Epidermal melanocyte (primary cell): ENCODE data around the gene SYCE3.
"Not testable (repeated sequence)": the region's sequence is repeated elsewhere in the genome, so short reads cannot be mapped to it uniquely, and the experiment has no call there.

ENCODE experiments used
- DNase-seq: peaks from one replicate; pipeline ENCODE4 v3.0.0; 2011; ENCODE audit warnings: low spot score; ENCODE audit not compliant: insufficient read length

SYCE3 gene

GRCh38 chr22:50522806-50523438 lies 39.8 kb downstream of the SYCE3 start:
- DNase-seq = no peak

GRCh38 chr22:50522208-50522805 lies 40.4 kb downstream of the SYCE3 start:
- DNase-seq = no peak

- DNase-seq = no peak
These were observed 41.0 kb downstream of the SYCE3 start for GRCh38 chr22:50521710-50522109.

GRCh38 chr22:50520826-50521453 lies 41.8 kb downstream of the SYCE3 start:
- peak; percentile 5 for DNase-seq

GRCh38 chr22:50520184-50520583 lies 42.5 kb downstream of the SYCE3 start:
- DNase-seq = not testable (repeated sequence)

- DNase-seq = no peak
These were observed 43.6 kb downstream of the SYCE3 start for GRCh38 chr22:50519151-50519550.

GRCh38 chr22:50518606-50519005 lies 44.1 kb downstream of the SYCE3 start:
- DNase-seq = no peak

- no peak for DNase-seq
These were observed 45.0 kb downstream of the SYCE3 start for GRCh38 chr22:50517495-50518260.

GRCh38 chr22:50516891-50517290 lies 45.8 kb downstream of the SYCE3 start:
- peak; percentile 5 for DNase-seq

- DNase-seq = peak; percentile 4
These were observed 46.7 kb downstream of the SYCE3 start for GRCh38 chr22:50516068-50516467.

- DNase-seq = no peak
These were observed 49.5 kb downstream of the SYCE3 start for GRCh38 chr22:50513175-50513574.

GRCh38 chr22:50508897-50509296 lies 53.8 kb downstream of the SYCE3 start:
- no peak for DNase-seq

GRCh38 chr22:50507991-50508884 lies 54.5 kb downstream of the SYCE3 start, which contains the start of gene NCAPH2:
Gene NCAPH2, plus strand, starts transcription at chr22:50508224. Its CDS starts 114 bp downstream, at chr22:50508338.
- DNase-seq = peak; percentile 100

GRCh38 chr22:50507421-50507990 lies 55.2 kb downstream of the SYCE3 start, which contains the start of gene LMF2:
Gene LMF2, minus strand, starts transcription at chr22:50507702. Its CDS starts 27 bp downstream, at chr22:50507675.
- DNase-seq = peak; percentile 94

GRCh38 chr22:50506611-50507420 lies 55.9 kb downstream of the SYCE3 start:
- DNase-seq = no peak

- no peak for DNase-seq
These were observed 56.7 kb downstream of the SYCE3 start for GRCh38 chr22:50505776-50506610.

GRCh38 chr22:50505276-50505775 lies 57.4 kb downstream of the SYCE3 start:
- no peak for DNase-seq
